ENCODE results near the gene CDH13.

DNA sequence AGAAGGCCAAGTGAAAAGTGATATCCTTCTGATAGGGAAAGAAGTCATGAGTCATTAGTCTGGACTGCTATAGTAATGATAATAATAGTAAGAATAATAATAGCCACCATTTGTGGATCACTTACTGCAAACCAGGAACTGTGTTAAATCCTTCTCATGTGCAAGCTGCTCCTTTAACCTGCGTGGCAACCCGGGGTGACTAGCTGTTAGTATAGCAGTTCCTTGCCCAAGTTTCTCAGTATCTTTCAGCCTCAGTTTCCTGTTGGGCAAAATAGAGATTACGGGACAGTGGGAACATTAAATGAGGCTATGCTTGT, 129.5 kb downstream of the CDH13 start:
- TF ChIP-seq, protein P1, sequence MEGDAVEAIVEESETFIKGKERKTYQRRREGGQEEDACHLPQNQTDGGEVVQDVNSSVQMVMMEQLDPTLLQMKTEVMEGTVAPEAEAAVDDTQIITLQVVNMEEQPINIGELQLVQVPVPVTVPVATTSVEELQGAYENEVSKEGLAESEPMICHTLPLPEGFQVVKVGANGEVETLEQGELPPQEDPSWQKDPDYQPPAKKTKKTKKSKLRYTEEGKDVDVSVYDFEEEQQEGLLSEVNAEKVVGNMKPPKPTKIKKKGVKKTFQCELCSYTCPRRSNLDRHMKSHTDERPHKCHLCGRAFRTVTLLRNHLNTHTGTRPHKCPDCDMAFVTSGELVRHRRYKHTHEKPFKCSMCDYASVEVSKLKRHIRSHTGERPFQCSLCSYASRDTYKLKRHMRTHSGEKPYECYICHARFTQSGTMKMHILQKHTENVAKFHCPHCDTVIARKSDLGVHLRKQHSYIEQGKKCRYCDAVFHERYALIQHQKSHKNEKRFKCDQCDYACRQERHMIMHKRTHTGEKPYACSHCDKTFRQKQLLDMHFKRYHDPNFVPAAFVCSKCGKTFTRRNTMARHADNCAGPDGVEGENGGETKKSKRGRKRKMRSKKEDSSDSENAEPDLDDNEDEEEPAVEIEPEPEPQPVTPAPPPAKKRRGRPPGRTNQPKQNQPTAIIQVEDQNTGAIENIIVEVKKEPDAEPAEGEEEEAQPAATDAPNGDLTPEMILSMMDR (IDR thresholded peaks at IDR 0.05) = no peak
- TF ChIP-seq POLR2A (IDR thresholded peaks at IDR 0.05) = no peak

All from body of pancreas (tissue), 4 donors.